Stimulated activated CD4-positive, alpha-beta T cell treated with anti-CD3 and anti-CD28 coated beads, Interleukin-4, amount 100 ng/mL, for 24 hours (primary cell): Measurements from ENCODE around the gene CHAF1B.

Experiments
- DNase-seq: peaks from one replicate; pipeline ENCODE4 v3.0.0-alpha.2; 2020

CHAF1B gene

GRCh38 chr21:36465478-36465877 lies 80.3 kb downstream of the CHAF1B start:
- no peak for DNase-seq

DNA sequence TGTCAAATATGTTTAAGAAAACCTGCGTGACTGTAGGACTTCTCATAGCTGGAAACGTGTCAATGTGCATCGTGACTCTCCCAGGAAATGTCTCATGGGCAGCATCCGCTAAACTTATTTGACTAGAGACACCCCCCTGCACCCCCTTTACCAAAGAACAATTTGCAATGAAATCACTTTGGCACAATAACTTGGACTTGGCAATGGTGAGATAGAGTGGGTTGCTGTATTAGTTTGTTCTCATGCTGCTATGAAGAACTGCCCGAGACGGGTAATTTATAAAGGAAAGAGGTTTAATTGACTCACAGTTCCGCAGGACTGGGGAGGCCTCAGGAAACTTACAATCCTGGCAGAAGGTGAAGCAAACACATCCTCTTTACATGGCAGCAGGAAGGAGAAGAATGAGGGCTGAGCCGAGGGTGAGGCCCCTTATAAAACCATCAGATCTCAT lies 80.9 kb downstream of the CHAF1B start:
- DNase-seq: no peak
